Mesenchymal stem cell (in vitro differentiated cells and primary cell): ENCODE data around the gene FXYD5.

Source experiments
- DNase-seq: peaks from one replicate; pipeline ENCODE4 v3.0.0-alpha.2; 2013
- H2AFZ ChIP-seq: one replicate; pipeline ENCODE4 v1.6.1; 2013; ENCODE audit warnings: low read depth, mild to moderate bottlenecking, control low read depth, inconsistent platforms, low read length, moderate library complexity
- H2AK5ac ChIP-seq: 2 replicates; pipeline ENCODE4 v1.6.1; 2013; ENCODE audit warnings: low read length, moderate library complexity, mild to moderate bottlenecking, inconsistent platforms; ENCODE audit not compliant: severe bottlenecking
- H2BK120ac ChIP-seq: one replicate; pipeline ENCODE4 v1.6.1; 2013; ENCODE audit warnings: low read depth, mild to moderate bottlenecking, inconsistent platforms, low read length, moderate library complexity
- H2BK12ac ChIP-seq, 2 experiments: one replicate each; pipeline ENCODE4 v1.6.1; 2013; ENCODE audit warnings: inconsistent platforms in 2 of 2, low read length in 2 of 2, mild to moderate bottlenecking in 2 of 2, moderate library complexity in 2 of 2, control low read depth in 1 of 2
- H2BK15ac ChIP-seq: one replicate; pipeline ENCODE4 v1.6.1; 2013; ENCODE audit warnings: mild to moderate bottlenecking, low read depth, inconsistent platforms; ENCODE audit not compliant: poor library complexity, severe bottlenecking
- H2BK5ac ChIP-seq: 2 replicates; pipeline ENCODE4 v1.6.1; 2013; ENCODE audit warnings: low read depth, mild to moderate bottlenecking, low read length, control low read depth, inconsistent platforms; ENCODE audit not compliant: poor library complexity, severe bottlenecking
- H3K14ac ChIP-seq, 2 experiments: one replicate each; pipeline ENCODE4 v1.6.1; 2013; ENCODE audit warnings: inconsistent platforms in 2 of 2, low read length in 2 of 2, control low read depth in 1 of 2, mild to moderate bottlenecking in 1 of 2, moderate library complexity in 1 of 2
- H3K18ac ChIP-seq, 2 experiments: one replicate each; pipeline ENCODE4 v1.6.1; 2013; ENCODE audit warnings: inconsistent platforms in 2 of 2, low read length in 2 of 2, control low read depth in 1 of 2, low read depth in 1 of 2, mild to moderate bottlenecking in 1 of 2
- H3K23ac ChIP-seq, 2 experiments: one replicate each; pipeline ENCODE4 v1.6.1; 2013; ENCODE audit warnings: inconsistent platforms in 2 of 2, low read length in 2 of 2, mild to moderate bottlenecking in 2 of 2, moderate library complexity in 2 of 2, control low read depth in 1 of 2
- H3K27ac ChIP-seq: 2 replicates; pipeline ENCODE4 v1.5.1; 2013; ENCODE audit warnings: mild to moderate bottlenecking, moderate library complexity, low read length, control low read depth, inconsistent platforms; ENCODE audit not compliant: poor library complexity, severe bottlenecking
- H3K27me3 ChIP-seq, 2 experiments: 2 replicates each; pipeline versions ENCODE4 v1.6.1 to v1.7.0; 2013; ENCODE audit warnings: low read length in 2 of 2, mild to moderate bottlenecking in 2 of 2, moderate library complexity in 2 of 2, control low read depth in 1 of 2, inconsistent platforms in 1 of 2; ENCODE audit not compliant: control insufficient read depth in 1 of 2, insufficient read depth in 1 of 2
- H3K36me3 ChIP-seq, 2 experiments: 2 replicates each; pipeline versions ENCODE4 v1.6.1 to v1.7.0; 2013; ENCODE audit warnings: low read length in 2 of 2, control low read depth in 1 of 2, inconsistent platforms in 1 of 2, low read depth in 1 of 2, mild to moderate bottlenecking in 1 of 2; ENCODE audit not compliant: insufficient read depth in 2 of 2, control insufficient read depth in 1 of 2
- H3K4ac ChIP-seq, 2 experiments: one replicate each; pipeline ENCODE4 v1.6.1; 2013; ENCODE audit warnings: inconsistent platforms in 2 of 2, low read length in 2 of 2, mild to moderate bottlenecking in 2 of 2, moderate library complexity in 2 of 2, control low read depth in 1 of 2, low read depth in 1 of 2
- H3K4me1 ChIP-seq: 2 replicates; pipeline ENCODE4 v1.6.1; 2013; ENCODE audit warnings: low read depth, low read length, control low read depth; ENCODE audit not compliant: control insufficient read depth, insufficient read depth
- H3K4me2 ChIP-seq: 2 replicates; pipeline ENCODE4 v1.6.1; 2013; ENCODE audit warnings: low read length, mild to moderate bottlenecking, inconsistent platforms; ENCODE audit not compliant: poor library complexity, severe bottlenecking
- H3K4me3 ChIP-seq, 2 experiments: 2 replicates each; pipeline versions ENCODE4 v1.5.1 to v1.7.0; 2013; ENCODE audit warnings: low read length in 2 of 2, mild to moderate bottlenecking in 2 of 2, control low read depth in 1 of 2, low read depth in 1 of 2; ENCODE audit not compliant: insufficient read depth in 1 of 2
- H3K79me1 ChIP-seq: replicated peaks from 2 replicates; pipeline ENCODE4 v1.6.1; 2013; ENCODE audit warnings: mild to moderate bottlenecking, control low read depth, low read length, inconsistent platforms; ENCODE audit not compliant: poor library complexity, severe bottlenecking
- H3K9ac ChIP-seq: 2 replicates; pipeline ENCODE4 v1.7.0; 2013; ENCODE audit warnings: mild to moderate bottlenecking, low read length, moderate library complexity
- H3K9me3 ChIP-seq: 2 replicates; pipeline ENCODE4 v1.7.0; 2013; ENCODE audit warnings: mild to moderate bottlenecking, low read length; ENCODE audit not compliant: control insufficient read depth
- H4K8ac ChIP-seq: one replicate; pipeline ENCODE4 v1.6.1; 2013; ENCODE audit warnings: inconsistent platforms, mild to moderate bottlenecking, low read length, moderate library complexity
- H4K91ac ChIP-seq: one replicate; pipeline ENCODE4 v1.6.1; 2013; ENCODE audit warnings: mild to moderate bottlenecking, low read length, inconsistent platforms
- WGBS: methylation state at CpG from one replicate; pipeline ENCODE4 v1.1.7; 2013; ENCODE audit warnings: mixed read lengths; 5-methylcytosine and 5-hydroxymethylcytosine counted together

The FXYD5 gene

DNA sequence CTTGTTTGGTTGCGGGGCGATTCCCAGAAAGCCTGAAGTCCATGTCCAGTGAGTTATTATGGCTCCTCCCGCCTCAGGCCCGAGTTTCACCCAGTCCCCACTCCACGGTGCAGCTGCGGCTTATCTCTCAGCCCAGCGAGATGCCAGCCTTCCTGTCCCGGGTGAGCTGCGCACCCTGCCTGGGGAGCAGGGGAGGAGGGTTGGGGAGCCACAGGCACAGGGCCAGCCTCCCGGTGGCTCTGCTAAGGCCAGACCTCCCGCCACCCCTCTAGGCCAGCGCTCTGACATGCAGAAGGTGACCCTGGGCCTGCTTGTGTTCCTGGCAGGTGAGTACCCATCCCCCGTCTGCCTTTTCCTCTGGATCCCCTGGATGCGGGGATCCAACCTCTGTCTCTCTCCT is 35.4 kb upstream of the FXYD5 start:
- Histone ChIP-seq H3K9me3 (no peaks in the 10 kb centered on the region), H3K27ac (no peak overlapping the region), H3K4me3 (no peak overlapping the region), H2AFZ (no peak overlapping the region), H3K79me1 (no peaks in the 10 kb centered on the region), H2BK120ac (no peak overlapping the region), H2BK5ac (no peak overlapping the region), H3K4me1 (peaks cover 3% of the 10 kb centered on the region), H3K23ac (no peak overlapping the region), H3K27me3 (peaks cover 6 to 20% of the 10 kb centered on the region in 2 experiments), H3K4ac (no peak overlapping the region), H3K4me2 (no peak overlapping the region), H4K91ac (no peak overlapping the region), H3K9ac (no peak overlapping the region), H2BK15ac (no peak overlapping the region), H3K14ac (no peak overlapping the region), H3K18ac (no peak overlapping the region), H4K8ac (no peak overlapping the region), H2BK12ac (no peak overlapping the region), H3K36me3 (no peaks in the 10 kb centered on the region), H2AK5ac (no peak overlapping the region)
- no peak for DNase-seq
- 83% methylated on average over 14 of the region's 14 CpGs for WGBS

DNA sequence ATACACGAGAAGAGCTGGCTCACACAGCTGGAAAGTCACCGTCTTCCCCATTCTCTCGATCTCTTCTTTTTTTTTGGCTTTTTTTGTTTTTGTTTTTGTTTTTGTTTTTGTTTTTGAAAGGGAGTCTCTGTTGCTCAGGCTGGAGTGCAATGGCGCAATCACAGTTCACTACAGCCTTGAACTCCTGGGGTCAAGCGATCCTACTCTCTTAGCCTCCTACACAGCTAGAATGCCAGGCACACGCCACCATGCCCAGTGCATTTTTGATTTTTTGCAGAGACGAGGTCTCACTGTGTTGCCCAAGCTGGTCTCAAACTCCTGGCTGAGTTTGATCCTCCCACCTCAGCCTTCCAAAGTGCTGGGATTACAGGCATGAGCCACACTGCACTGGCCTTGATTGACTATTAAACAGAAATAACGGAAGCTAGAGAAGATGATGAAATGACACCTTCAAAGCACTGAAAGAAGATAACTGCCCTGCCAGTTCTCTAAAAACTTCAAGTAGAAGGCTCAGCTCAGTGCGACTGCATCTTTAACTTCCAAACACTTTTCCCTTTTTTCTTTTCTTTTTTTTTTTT is 34.9 kb upstream of the FXYD5 start:
- Histone ChIP-seq H3K9me3 (no peaks in the 10 kb centered on the region), H2BK120ac (no peak overlapping the region), H4K8ac (no peak overlapping the region), H3K14ac (no peak overlapping the region), H3K27ac (no peak overlapping the region), H3K9ac (peak overlapping the region; percentile 36), H3K18ac (no peak overlapping the region), H3K36me3 (no peaks in the 10 kb centered on the region), H3K4me3 (no peak overlapping the region), H2BK15ac (no peak overlapping the region), H2AFZ (no peak overlapping the region), H3K27me3 (peaks cover 6 to 20% of the 10 kb centered on the region in 2 experiments), H3K4me1 (peaks cover 3% of the 10 kb centered on the region), H2AK5ac (no peak overlapping the region), H4K91ac (no peak overlapping the region), H3K4ac (no peak overlapping the region), H2BK5ac (no peak overlapping the region), H3K4me2 (no peak overlapping the region), H2BK12ac (no peak overlapping the region), H3K79me1 (no peaks in the 10 kb centered on the region), H3K23ac (no peak overlapping the region)
- DNase-seq, result no peak
- 91% methylated on average over 9 of the region's 9 CpGs for WGBS

DNA sequence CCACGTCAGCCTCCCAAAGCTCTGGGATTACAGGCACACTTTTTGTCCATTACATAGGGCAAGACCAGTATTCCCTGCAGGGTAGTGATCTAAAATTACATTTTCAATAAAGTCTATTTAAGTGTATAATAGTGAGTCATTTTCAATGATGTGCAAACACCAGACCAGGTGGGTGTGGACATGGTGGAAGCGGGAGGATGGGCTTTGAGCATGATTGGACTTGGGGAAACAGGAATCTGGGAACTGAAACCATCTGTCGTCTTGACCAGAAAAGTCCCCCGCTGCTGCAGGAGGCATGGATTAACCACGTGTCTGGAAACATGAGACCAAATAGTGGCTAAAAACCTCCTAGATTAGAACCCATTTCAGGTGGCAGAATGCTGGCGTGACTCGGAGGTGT is 34.0 kb upstream of the FXYD5 start:
- Histone ChIP-seq H2BK12ac (no peak overlapping the region), H3K27me3 (peaks cover 5 to 12% of the 10 kb centered on the region in 2 experiments), H3K36me3 (no peaks in the 10 kb centered on the region), H3K14ac (no peak overlapping the region), H2AK5ac (no peak overlapping the region), H3K18ac (no peak overlapping the region), H3K4me2 (no peak overlapping the region), H4K8ac (no peak overlapping the region), H3K79me1 (no peaks in the 10 kb centered on the region), H3K23ac (no peak overlapping the region), H3K4me3 (no peak overlapping the region), H4K91ac (no peak overlapping the region), H2BK5ac (no peak overlapping the region), H3K9ac (peak overlapping the region; percentile 85), H2BK120ac (no peak overlapping the region), H3K4ac (no peak overlapping the region), H2AFZ (no peak overlapping the region), H2BK15ac (no peak overlapping the region), H3K9me3 (no peaks in the 10 kb centered on the region), H3K4me1 (peaks cover 3% of the 10 kb centered on the region), H3K27ac (no peak overlapping the region)
- WGBS, result 89% methylated on average over 7 of the region's 7 CpGs
- DNase-seq, result no peak

DNA sequence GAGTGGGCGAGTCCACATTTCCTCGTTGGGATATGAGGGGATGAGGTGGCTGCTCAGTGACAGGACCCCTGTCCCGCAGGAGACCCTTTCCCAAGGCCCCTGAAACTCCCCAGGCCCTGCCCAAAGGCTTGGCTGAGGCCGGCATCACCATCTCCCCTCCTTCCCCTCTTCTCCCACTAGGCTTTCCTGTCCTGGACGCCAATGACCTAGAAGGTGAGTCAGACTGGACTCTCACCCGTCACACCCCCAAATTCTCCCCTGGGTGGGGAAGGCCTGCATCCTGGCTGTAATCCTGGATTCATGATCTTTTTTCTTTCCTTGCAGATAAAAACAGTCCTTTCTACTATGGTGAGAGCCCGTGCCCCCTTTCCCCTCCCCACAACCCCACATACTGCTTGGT is 33.6 kb upstream of the FXYD5 start:
- no peak overlapping the region for H3K4me2 ChIP-seq
- no peaks in the 10 kb centered on the region for H3K79me1 ChIP-seq
- H2BK5ac ChIP-seq, result no peak overlapping the region

More for the DNA sequence above, 33.6 kb upstream of the FXYD5 start:
- Histone ChIP-seq H3K9ac (peak overlapping the region; percentile 85), H3K4me3 (no peak overlapping the region), H3K36me3 (no peaks in the 10 kb centered on the region), H2BK120ac (no peak overlapping the region), H2BK15ac (no peak overlapping the region), H3K23ac (no peak overlapping the region), H3K27me3 (peaks cover 7 to 8% of the 10 kb centered on the region in 2 experiments), H4K8ac (no peak overlapping the region), H4K91ac (no peak overlapping the region), H3K14ac (no peak overlapping the region), H3K4me1 (peaks cover 3% of the 10 kb centered on the region), H2BK12ac (no peak overlapping the region), H3K9me3 (no peaks in the 10 kb centered on the region), H2AFZ (no peak overlapping the region), H3K18ac (no peak overlapping the region), H2AK5ac (no peak overlapping the region), H3K27ac (no peak overlapping the region), H3K4ac (no peak overlapping the region)
- 76% methylated on average over 7 of the region's 7 CpGs for WGBS
- no peak for DNase-seq
